ENCODE results near the gene RRBP1. TPM values are rescaled to one million over a fixed set of nuclear protein-coding genes. Genes with fewer than 3 reads are reported as not detected.

Gene RRBP1
- total and polyA plus RNA-seq, 2 of the 4 experiments (the other 2 are of a cell fraction): 90.2 to 136 TPM

GRCh38 chr20:17611290-17611539 is 70.8 kb downstream of the RRBP1 start:
- in situ Hi-C loops (cut with MboI; ENCODE audit: low sequenced_read_pairs) (loop anchor here (5.0 kb wide), 1 partner anchor 74 kb away; no protein-coding TSS in a partner anchor), dilution Hi-C loops (cut with HindIII; ENCODE audit: low sequenced_read_pairs, unreplicated experiment) (no loop called here), intact Hi-C loops (cut with micrococcal nuclease) (loop anchor here (5.0 to 10.0 kb wide), 2 partner anchors 106 to 809 kb away; no protein-coding TSS in a partner anchor)
- CTCF ChIA-PET: interaction anchor here (0.6 to 1.4 kb wide), 2 partner anchors 106 to 328 kb away, joined by 3 read pairs; no protein-coding TSS in a partner anchor
- Histone ChIP-seq H3K4ac (ENCODE audit: low read depth, low read length) (no peak overlapping the region), H2BK120ac (ENCODE audit: low read depth, low read length) (no peak overlapping the region), H3K23ac (ENCODE audit: low read depth, low read length) (no peak overlapping the region), H4K8ac (ENCODE audit: low read depth in 2 of 2, low read length in 2 of 2) (no peak overlapping the region), H2BK15ac (ENCODE audit: low read depth, low read length) (no peak overlapping the region), H2AK5ac (ENCODE audit: low read depth, low read length) (no peak overlapping the region), H3K9me3 (ENCODE audit: control insufficient read depth, insufficient read depth, low read length) (no peaks in the 10 kb centered on the region), H2AFZ (replicated peaks; ENCODE audit: low read length, poor library complexity) (no peak overlapping the region), H4K20me1 (ENCODE audit: insufficient read depth, low read length) (peaks cover 83% of the 10 kb centered on the region), H4K91ac (ENCODE audit: insufficient read depth, low read depth, low read length) (no peak overlapping the region), H2BK20ac (ENCODE audit: low read depth, low read length) (no peak overlapping the region), H3K4me3 (ENCODE audit: insufficient read depth, low read depth, low read length) (no peak overlapping the region), H3K27me3 (ENCODE audit: control insufficient read depth, insufficient read depth, low read length) (no peaks in the 10 kb centered on the region), H3K9me1 (ENCODE audit: insufficient read depth, low read length) (no peaks in the 10 kb centered on the region), H2BK5ac (ENCODE audit: low read depth, low read length, poor library complexity, severe bottlenecking) (no peak overlapping the region), H3K4me1 (ENCODE audit: control insufficient read depth, insufficient read depth, low read length) (no peaks in the 10 kb centered on the region; the same call in 1 of the 2 replicates), H3K9ac (ENCODE audit: low read depth, low read length) (no peak overlapping the region), H3K79me1 (ENCODE audit: low read depth in 1 of 2, low read length in 2 of 2) (peaks cover 8 to 62% of the 10 kb centered on the region in 2 experiments; a peak in 3 of 4 replicates), H3K36me3 (ENCODE audit: control insufficient read depth, insufficient read depth, low read length) (peaks cover 48% of the 10 kb centered on the region), H3K18ac (ENCODE audit: low read depth, low read length) (no peak overlapping the region), H3K27ac (ENCODE audit: insufficient read depth, low read length) (no peak overlapping the region), H4K5ac (ENCODE audit: low read depth, low read length) (no peak overlapping the region), H3K56ac (ENCODE audit: extremely low read depth, insufficient read depth, low read length) (no peak overlapping the region), H3K4me2 (ENCODE audit: low read depth, low read length) (no peak overlapping the region), H3K14ac (replicated peaks; ENCODE audit: low read depth, low read length) (no peak overlapping the region), H2AK9ac (replicated peaks; ENCODE audit: low read depth, low read length, poor library complexity) (no peak overlapping the region)
- ATAC-seq (ENCODE audit: low read depth): peak; percentile 24
- TF ChIP-seq CEBPB (IDR thresholded peaks at IDR 0.05; ENCODE audit: low read depth, low read length) (no peak), SMC3 (IDR thresholded peaks at IDR 0.05; ENCODE audit: low read depth, low read length) (0 out of 2 replicates have a peak, but pooled peaks have one; percentile 28), MAFK (IDR thresholded peaks at IDR 0.05; ENCODE audit: low read depth, low read length) (no peak)
- BruUV-seq (replicated peaks): no TSS peak
- POLR2A ChIA-PET (ENCODE audit: unreplicated experiment): no interaction called here
- DNase-seq: no peak
- 80% methylated on average over 2 of the region's 6 CpGs; no CpG with 5 or more reads in 1 of the 2 experiments for WGBS, 2 experiments (ENCODE audit: extremely low coverage in 2 of 2, insufficient read length in 1 of 2)
